ENCODE measurements around the gene TMOD1. TPM values are rescaled to one million over a fixed set of nuclear protein-coding genes. Genes with fewer than 3 reads are reported as not detected.

TMOD1 gene
- total and polyA plus RNA-seq, 2 of the 8 experiments (the other 6 are each of a cell fraction or from before 2014, with no cell fraction given): 0.17 to 0.88 TPM

DNA sequence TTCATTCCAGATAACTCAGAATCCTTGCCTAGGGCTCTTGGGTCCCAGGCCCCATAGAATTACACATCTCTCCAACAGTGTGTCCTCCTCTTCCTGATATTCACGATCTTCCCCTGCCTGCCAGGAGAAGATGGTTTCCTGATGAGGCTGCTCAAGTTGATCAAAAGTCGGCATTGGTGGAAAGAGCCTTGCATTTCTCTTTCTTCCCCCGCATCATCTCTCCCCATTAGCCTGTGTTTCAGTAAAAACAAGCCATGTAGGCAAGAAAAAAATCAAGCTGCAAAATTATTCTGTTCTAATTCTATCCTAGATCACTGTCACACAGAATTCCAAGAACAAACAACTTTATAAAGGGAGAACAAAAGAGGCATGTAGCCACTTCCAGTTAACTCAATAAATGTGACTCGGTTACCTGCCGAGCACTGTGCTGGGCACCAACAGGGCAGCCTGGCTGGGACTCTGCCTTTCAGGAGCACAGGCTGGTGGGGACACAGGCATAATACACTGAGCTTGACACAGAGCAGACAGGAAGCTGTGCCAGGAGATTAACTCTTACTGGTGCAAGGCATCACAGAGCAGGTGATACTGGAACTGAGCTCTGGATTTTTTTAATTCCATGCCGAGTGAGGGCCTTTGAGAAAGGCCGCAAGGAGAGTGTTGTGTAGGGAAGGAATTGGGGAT lies 25.6 kb downstream of the TMOD1 start:
- H3K27ac ChIP-seq (ENCODE audit: low read depth, low read length): no peak overlapping the region; the same call in 1 of the 2 replicates
- CTCF ChIA-PET (ENCODE audit: partially characterized antibody): interaction anchor here (0.7 to 2.8 kb wide), 8 partner anchors 14 to 89 kb away, joined by 3 to 8 read pairs (median 5); partner anchors contain the start of gene TMOD1

More for the DNA sequence above, 25.6 kb downstream of the TMOD1 start:
- Histone ChIP-seq H2BK20ac (ENCODE audit: low read length) (0 out of 2 replicates have a peak overlapping the region, but pooled peaks have one; percentile 99), H3K4me2 (ENCODE audit: insufficient read depth in 1 of 2, low read depth in 2 of 2, low read length in 2 of 2) (peak overlapping the region in 1 of 2 experiments; percentile 47; a peak in 2 of 4 replicates), H2AFZ (ENCODE audit: low read length) (no peak overlapping the region), H2BK5ac (ENCODE audit: low read depth, low read length) (no peak overlapping the region), H3K79me1 (ENCODE audit: low read depth, low read length) (no peaks in the 10 kb centered on the region), H4K8ac (ENCODE audit: extremely low read depth, insufficient read depth, low read length) (peak overlapping the region; percentile 40; the same call in 1 of the 2 replicates), H4K5ac (ENCODE audit: insufficient read length, low read depth, low read length) (no peak overlapping the region), H3K36me3 (ENCODE audit: control insufficient read depth in 2 of 4, insufficient read depth in 4 of 4, low read length in 3 of 4) (no peaks in the 10 kb centered on the region), H3K14ac (ENCODE audit: insufficient read length) (no peak overlapping the region), H2BK12ac (ENCODE audit: low read depth, low read length) (peak overlapping the region; percentile 94), H3K9ac (replicated peaks in 1 of 4; ENCODE audit: extremely low read depth in 1 of 4, low read depth in 3 of 4, low read length in 3 of 4) (no peak overlapping the region), H4K20me1 (replicated peaks in 1 of 2; ENCODE audit: control insufficient read depth in 1 of 2, insufficient read depth in 2 of 2, low read length in 2 of 2) (no peaks in the 10 kb centered on the region), H3K23me2 (ENCODE audit: low read depth, low read length) (no peaks in the 10 kb centered on the region), H2AK5ac (ENCODE audit: low read depth, low read length) (no peak overlapping the region), H3K4me1 (replicated peaks in 1 of 4; ENCODE audit: control insufficient read depth in 3 of 4, insufficient read depth in 4 of 4, low read length in 3 of 4) (peaks cover 8 to 22% (median 16%) of the 10 kb centered on the region in 4 experiments), H3K4ac (replicated peaks; ENCODE audit: insufficient read length, low read depth, low read length) (no peak overlapping the region), H3K4me3 (ENCODE audit: extremely low read depth in 1 of 4, insufficient read depth in 2 of 4, low read depth in 3 of 4, low read length in 4 of 4) (0 out of 8 replicates have a peak overlapping the region, but pooled peaks of 1 of the 4 experiments have one; percentile 0), H4K91ac (replicated peaks; ENCODE audit: insufficient read length, low read length) (no peak overlapping the region), H3K56ac (replicated peaks; ENCODE audit: insufficient read length, low read depth, low read length) (no peak overlapping the region), H3K79me2 (ENCODE audit: control insufficient read depth in 1 of 2, insufficient read depth in 2 of 2, low read length in 2 of 2) (no peaks in the 10 kb centered on the region), H2BK120ac (replicated peaks; ENCODE audit: low read depth, low read length) (no peak overlapping the region), H3K18ac (ENCODE audit: extremely low read depth, low read length) (peak overlapping the region; percentile 19; the same call in 1 of the 2 replicates), H3K23ac (ENCODE audit: insufficient read length) (no peak overlapping the region), H2BK15ac (ENCODE audit: low read length) (no peak overlapping the region), H3K9me3 (ENCODE audit: insufficient read depth in 2 of 2, low read depth in 1 of 2, low read length in 1 of 2) (no peaks in the 10 kb centered on the region), H3K27me3 (replicated peaks in 1 of 4; ENCODE audit: control insufficient read depth in 3 of 4, extremely low read depth in 1 of 4, insufficient read depth in 3 of 4, low read length in 3 of 4) (no peaks in the 10 kb centered on the region)
- no peak for FAIRE-seq
- no peak for DNase-seq (ENCODE audit: low read depth in 1 of 2, low spot score in 2 of 2)
- WGBS, 2 experiments (ENCODE audit: extremely low coverage in 1 of 2, insufficient coverage in 1 of 2, insufficient read length in 1 of 2, insufficient replicate concordance in 2 of 2, low coverage in 1 of 2, low lambda C conversion rate in 2 of 2, missing lambda C conversion rate in 1 of 2): 89% methylated on average over 7 of the region's 7 CpGs; no CpG with 5 or more reads in 1 of the 2 experiments
- TF ChIP-seq CEBPB (IDR thresholded peaks at IDR 0.05; ENCODE audit: low read depth, low read length): no peak
- no peak for TF ChIP-seq KDM1A (IDR thresholded peaks at IDR 0.05; ENCODE audit: borderline replicate concordance, low read length)
- no peak for TF ChIP-seq RBBP5 (IDR thresholded peaks at IDR 0.05; ENCODE audit: borderline replicate concordance, low read depth, low read length)
- TF ChIP-seq NRF1 (IDR thresholded peaks at IDR 0.05; ENCODE audit: low read depth, low read length): no peak
- no peak for TF ChIP-seq RXRA (IDR thresholded peaks at IDR 0.05; ENCODE audit: insufficient read depth, low read depth, low read length)
- POLR2A ChIA-PET (ENCODE audit: partially characterized antibody): interaction anchor here (1.1 to 1.7 kb wide), 2 partner anchors 24 to 64 kb away, joined by 3 to 4 read pairs; no protein-coding TSS in a partner anchor

Data from H1 (cell line).